Measurements from ENCODE around the gene C14orf180.

Gene C14orf180

GRCh38 chr14:104592292-104592672, 12.7 kb downstream of the C14orf180 start:
- Histone ChIP-seq H3K4me1 (ENCODE audit: low read length) (no peaks in the 10 kb centered on the region), H3K36me3 (replicated peaks; ENCODE audit: insufficient read depth, low read length) (no peaks in the 10 kb centered on the region), H3K27ac (ENCODE audit: low read length) (no peak overlapping the region), H2AFZ (ENCODE audit: low read length) (no peak overlapping the region), H3K9me2 (replicated peaks; ENCODE audit: insufficient read depth, low read length) (no peaks in the 10 kb centered on the region), H3K79me2 (ENCODE audit: low read length) (no peaks in the 10 kb centered on the region), H3K9me3 (replicated peaks; ENCODE audit: insufficient read depth, low read length) (no peaks in the 10 kb centered on the region), H3K27me3 (replicated peaks; ENCODE audit: insufficient read depth, low read length) (peaks cover 31% of the 10 kb centered on the region), H3K4me3 (ENCODE audit: low read length) (no peak overlapping the region), H4K20me1 (ENCODE audit: insufficient read depth, low read length) (no peaks in the 10 kb centered on the region), H3K9ac (ENCODE audit: low read length) (no peak overlapping the region), H3F3A (ENCODE audit: insufficient read depth, low read length) (no peaks in the 10 kb centered on the region), H3K4me2 (ENCODE audit: low read depth, low read length) (no peak overlapping the region)
- DNase-seq, result no peak
- TF ChIP-seq EZH2phosphoT487 (IDR thresholded peaks at IDR 0.05; ENCODE audit: low read length) (no peak), EZH2 (optimal IDR thresholded peaks at IDR 0.05; ENCODE audit: low read depth, low read length) (no peak)
- TF ChIP-seq, protein P1, sequence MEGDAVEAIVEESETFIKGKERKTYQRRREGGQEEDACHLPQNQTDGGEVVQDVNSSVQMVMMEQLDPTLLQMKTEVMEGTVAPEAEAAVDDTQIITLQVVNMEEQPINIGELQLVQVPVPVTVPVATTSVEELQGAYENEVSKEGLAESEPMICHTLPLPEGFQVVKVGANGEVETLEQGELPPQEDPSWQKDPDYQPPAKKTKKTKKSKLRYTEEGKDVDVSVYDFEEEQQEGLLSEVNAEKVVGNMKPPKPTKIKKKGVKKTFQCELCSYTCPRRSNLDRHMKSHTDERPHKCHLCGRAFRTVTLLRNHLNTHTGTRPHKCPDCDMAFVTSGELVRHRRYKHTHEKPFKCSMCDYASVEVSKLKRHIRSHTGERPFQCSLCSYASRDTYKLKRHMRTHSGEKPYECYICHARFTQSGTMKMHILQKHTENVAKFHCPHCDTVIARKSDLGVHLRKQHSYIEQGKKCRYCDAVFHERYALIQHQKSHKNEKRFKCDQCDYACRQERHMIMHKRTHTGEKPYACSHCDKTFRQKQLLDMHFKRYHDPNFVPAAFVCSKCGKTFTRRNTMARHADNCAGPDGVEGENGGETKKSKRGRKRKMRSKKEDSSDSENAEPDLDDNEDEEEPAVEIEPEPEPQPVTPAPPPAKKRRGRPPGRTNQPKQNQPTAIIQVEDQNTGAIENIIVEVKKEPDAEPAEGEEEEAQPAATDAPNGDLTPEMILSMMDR (IDR thresholded peaks at IDR 0.05; ENCODE audit: low read length), result no peak

DNA sequence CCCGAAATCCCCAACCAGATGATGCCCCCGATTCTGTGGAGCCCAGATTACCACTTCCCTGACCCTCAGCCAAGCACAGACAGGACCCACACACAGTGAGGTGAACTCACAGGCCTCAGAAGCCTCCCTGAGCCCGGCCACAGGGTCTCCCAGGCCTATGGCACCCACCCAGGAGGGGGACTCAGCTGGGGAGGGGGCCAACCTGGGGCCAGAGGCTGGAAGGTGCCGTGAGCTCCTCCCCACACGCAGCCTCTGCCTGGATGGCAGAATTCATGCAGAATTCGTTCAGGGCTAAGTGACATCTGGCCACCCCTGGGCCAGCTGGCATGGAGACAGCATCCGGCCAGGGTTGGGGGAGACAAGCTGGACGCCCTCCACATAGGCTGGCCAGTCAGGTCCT, 13.2 kb downstream of the C14orf180 start:
- Histone ChIP-seq H3K4me3 (ENCODE audit: low read length) (no peak overlapping the region), H3F3A (ENCODE audit: insufficient read depth, low read length) (no peaks in the 10 kb centered on the region), H3K9ac (ENCODE audit: low read length) (no peak overlapping the region), H3K9me2 (replicated peaks; ENCODE audit: insufficient read depth, low read length) (no peaks in the 10 kb centered on the region), H3K4me2 (ENCODE audit: low read depth, low read length) (no peak overlapping the region), H3K36me3 (replicated peaks; ENCODE audit: insufficient read depth, low read length) (no peaks in the 10 kb centered on the region), H2AFZ (ENCODE audit: low read length) (no peak overlapping the region), H3K9me3 (replicated peaks; ENCODE audit: insufficient read depth, low read length) (no peaks in the 10 kb centered on the region), H3K27ac (ENCODE audit: low read length) (no peak overlapping the region), H4K20me1 (ENCODE audit: insufficient read depth, low read length) (no peaks in the 10 kb centered on the region), H3K27me3 (replicated peaks; ENCODE audit: insufficient read depth, low read length) (peaks cover 28% of the 10 kb centered on the region), H3K79me2 (ENCODE audit: low read length) (no peaks in the 10 kb centered on the region), H3K4me1 (ENCODE audit: low read length) (no peaks in the 10 kb centered on the region)
- no peak for TF ChIP-seq EZH2phosphoT487 (IDR thresholded peaks at IDR 0.05; ENCODE audit: low read length)
- TF ChIP-seq, protein P1 (IDR thresholded peaks at IDR 0.05; ENCODE audit: low read length), result no peak
- DNase-seq, result no peak

- Histone ChIP-seq H3K9me3 (replicated peaks; ENCODE audit: insufficient read depth, low read length) (no peaks in the 10 kb centered on the region), H3K27ac (ENCODE audit: low read length) (no peak overlapping the region), H3F3A (ENCODE audit: insufficient read depth, low read length) (no peaks in the 10 kb centered on the region), H3K9me2 (replicated peaks; ENCODE audit: insufficient read depth, low read length) (no peaks in the 10 kb centered on the region), H3K79me2 (ENCODE audit: low read length) (no peaks in the 10 kb centered on the region), H3K36me3 (replicated peaks; ENCODE audit: insufficient read depth, low read length) (no peaks in the 10 kb centered on the region), H3K27me3 (replicated peaks; ENCODE audit: insufficient read depth, low read length) (peaks cover 23% of the 10 kb centered on the region), H4K20me1 (ENCODE audit: insufficient read depth, low read length) (no peaks in the 10 kb centered on the region), H3K4me1 (ENCODE audit: low read length) (no peaks in the 10 kb centered on the region), H2AFZ (ENCODE audit: low read length) (no peak overlapping the region), H3K9ac (ENCODE audit: low read length) (no peak overlapping the region), H3K4me3 (ENCODE audit: low read length) (no peak overlapping the region), H3K4me2 (ENCODE audit: low read depth, low read length) (no peak overlapping the region)
- no peak for DNase-seq
- TF ChIP-seq EZH2phosphoT487 (IDR thresholded peaks at IDR 0.05; ENCODE audit: low read length) (no peak), EZH2 (optimal IDR thresholded peaks at IDR 0.05; ENCODE audit: low read depth, low read length) (no peak)
- TF ChIP-seq, protein P1 (IDR thresholded peaks at IDR 0.05; ENCODE audit: low read length), result no peak
Observed at GRCh38 chr14:104593241-104593701, 13.7 kb downstream of the C14orf180 start.

Data from MM.1S (cell line).